ENCODE data around the gene NUP93.

The NUP93 gene

GRCh38 chr16:56878282-56878854 lies 148.4 kb downstream of the NUP93 start:
- no peaks in the 10 kb centered on the region for H3K27me3 ChIP-seq (ENCODE audit: control insufficient read depth, insufficient read depth, low read length)
- no peak overlapping the region for H3K27ac ChIP-seq
- H3K36me3 ChIP-seq (ENCODE audit: control insufficient read depth, insufficient read depth, low read length): no peaks in the 10 kb centered on the region
- TF ChIP-seq CTCF (IDR thresholded peaks at IDR 0.05): no peak
- H3K4me3 ChIP-seq (ENCODE audit: low read depth, low read length): no peak overlapping the region
- no peaks in the 10 kb centered on the region for H3K79me2 ChIP-seq
- H2AFZ ChIP-seq: no peak overlapping the region
- peaks cover 20% of the 10 kb centered on the region for H3K4me1 ChIP-seq
- no peak overlapping the region for H3K4me2 ChIP-seq (ENCODE audit: low read length)
- no peaks in the 10 kb centered on the region for H3K9me3 ChIP-seq (ENCODE audit: control insufficient read depth, low read length)
- no peak overlapping the region for H3K9ac ChIP-seq

- Histone ChIP-seq H3K9me3 (ENCODE audit: control insufficient read depth, low read length) (no peaks in the 10 kb centered on the region), H3K27me3 (ENCODE audit: control insufficient read depth, insufficient read depth, low read length) (no peaks in the 10 kb centered on the region), H3K36me3 (ENCODE audit: control insufficient read depth, insufficient read depth, low read length) (no peaks in the 10 kb centered on the region), H3K4me3 (ENCODE audit: low read depth, low read length) (no peak overlapping the region), H3K9ac (no peak overlapping the region), H2AFZ (no peak overlapping the region), H3K4me1 (peaks cover 17% of the 10 kb centered on the region), H3K4me2 (ENCODE audit: low read length) (no peak overlapping the region), H3K79me2 (no peaks in the 10 kb centered on the region), H3K27ac (no peak overlapping the region)
- no peak for TF ChIP-seq CTCF (IDR thresholded peaks at IDR 0.05)
Observed at GRCh38 chr16:56879276-56879675, 149.3 kb downstream of the NUP93 start.

GRCh38 chr16:56880176-56880575 lies 150.2 kb downstream of the NUP93 start:
- no peak for TF ChIP-seq CTCF (IDR thresholded peaks at IDR 0.05)
- Histone ChIP-seq H2AFZ (no peak overlapping the region), H3K9ac (no peak overlapping the region), H3K79me2 (no peaks in the 10 kb centered on the region), H3K27me3 (ENCODE audit: control insufficient read depth, insufficient read depth, low read length) (no peaks in the 10 kb centered on the region), H3K9me3 (ENCODE audit: control insufficient read depth, low read length) (no peaks in the 10 kb centered on the region), H3K27ac (no peak overlapping the region), H3K4me1 (peaks cover 8% of the 10 kb centered on the region), H3K36me3 (ENCODE audit: control insufficient read depth, insufficient read depth, low read length) (no peaks in the 10 kb centered on the region), H3K4me3 (ENCODE audit: low read depth, low read length) (no peak overlapping the region), H3K4me2 (ENCODE audit: low read length) (no peak overlapping the region)

GRCh38 chr16:56880685-56881084 lies 150.8 kb downstream of the NUP93 start:
- H3K4me2 ChIP-seq (ENCODE audit: low read length): no peak overlapping the region
- H3K27ac ChIP-seq: no peak overlapping the region
- H3K36me3 ChIP-seq (ENCODE audit: control insufficient read depth, insufficient read depth, low read length): no peaks in the 10 kb centered on the region
- H2AFZ ChIP-seq: no peak overlapping the region
- H3K79me2 ChIP-seq: no peaks in the 10 kb centered on the region
- H3K27me3 ChIP-seq (ENCODE audit: control insufficient read depth, insufficient read depth, low read length): no peaks in the 10 kb centered on the region
- H3K4me1 ChIP-seq: peaks cover 3% of the 10 kb centered on the region
- no peak overlapping the region for H3K9ac ChIP-seq
- no peaks in the 10 kb centered on the region for H3K9me3 ChIP-seq (ENCODE audit: control insufficient read depth, low read length)
- no peak overlapping the region for H3K4me3 ChIP-seq (ENCODE audit: low read depth, low read length)
- TF ChIP-seq CTCF (IDR thresholded peaks at IDR 0.05): no peak

GRCh38 chr16:56882077-56882800 lies 152.3 kb downstream of the NUP93 start:
- no peak for TF ChIP-seq CTCF (IDR thresholded peaks at IDR 0.05)

More at GRCh38 chr16:56882077-56882800, 152.3 kb downstream of the NUP93 start:
- Histone ChIP-seq H3K9ac (no peak overlapping the region), H3K36me3 (ENCODE audit: control insufficient read depth, insufficient read depth, low read length) (no peaks in the 10 kb centered on the region), H2AFZ (no peak overlapping the region), H3K9me3 (ENCODE audit: control insufficient read depth, low read length) (no peaks in the 10 kb centered on the region), H3K79me2 (no peaks in the 10 kb centered on the region), H3K27me3 (ENCODE audit: control insufficient read depth, insufficient read depth, low read length) (no peaks in the 10 kb centered on the region), H3K4me1 (no peaks in the 10 kb centered on the region), H3K27ac (no peak overlapping the region), H3K4me2 (ENCODE audit: low read length) (no peak overlapping the region), H3K4me3 (ENCODE audit: low read depth, low read length) (no peak overlapping the region)

Measured in parathyroid adenoma (tissue), 2 donors.